ENCODE measurements around the gene SNX18. TPM values are rescaled to one million over a fixed set of nuclear protein-coding genes. Genes with fewer than 3 reads are reported as not detected.
A peak's percentile ranks its signal among the peaks of the same experiment; 100 is the strongest.
"Not testable (repeated sequence)": the region's sequence is repeated elsewhere in the genome, so short reads cannot be mapped to it uniquely, and the experiment has no call there.

SNX18 gene
- total RNA-seq, 1 donor from 2014 or later, result 22.3 TPM

DNA sequence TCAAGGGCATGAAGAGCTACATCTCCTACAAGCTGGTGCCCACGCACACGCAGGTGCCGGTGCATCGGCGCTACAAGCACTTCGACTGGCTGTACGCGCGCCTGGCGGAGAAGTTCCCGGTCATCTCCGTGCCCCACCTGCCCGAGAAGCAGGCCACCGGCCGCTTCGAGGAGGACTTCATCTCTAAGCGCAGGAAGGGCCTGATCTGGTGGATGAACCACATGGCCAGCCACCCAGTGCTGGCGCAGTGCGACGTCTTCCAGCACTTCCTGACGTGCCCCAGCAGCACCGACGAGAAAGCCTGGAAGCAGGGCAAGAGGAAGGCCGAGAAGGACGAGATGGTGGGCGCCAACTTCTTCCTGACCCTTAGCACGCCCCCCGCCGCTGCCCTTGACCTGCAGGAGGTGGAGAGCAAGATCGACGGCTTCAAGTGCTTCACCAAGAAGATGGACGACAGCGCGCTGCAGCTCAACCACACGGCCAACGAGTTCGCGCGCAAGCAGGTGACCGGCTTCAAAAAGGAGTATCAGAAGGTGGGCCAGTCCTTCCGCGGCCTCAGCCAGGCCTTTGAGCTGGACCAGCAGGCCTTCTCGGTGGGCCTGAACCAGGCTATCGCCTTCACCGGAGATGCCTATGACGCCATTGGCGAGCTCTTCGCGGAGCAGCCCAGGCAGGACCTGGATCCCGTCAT lies 1.4 kb downstream of the SNX18 start:
- ATAC-seq (no peak), DNase-seq (ENCODE audit: low spot score) (no peak)

DNA sequence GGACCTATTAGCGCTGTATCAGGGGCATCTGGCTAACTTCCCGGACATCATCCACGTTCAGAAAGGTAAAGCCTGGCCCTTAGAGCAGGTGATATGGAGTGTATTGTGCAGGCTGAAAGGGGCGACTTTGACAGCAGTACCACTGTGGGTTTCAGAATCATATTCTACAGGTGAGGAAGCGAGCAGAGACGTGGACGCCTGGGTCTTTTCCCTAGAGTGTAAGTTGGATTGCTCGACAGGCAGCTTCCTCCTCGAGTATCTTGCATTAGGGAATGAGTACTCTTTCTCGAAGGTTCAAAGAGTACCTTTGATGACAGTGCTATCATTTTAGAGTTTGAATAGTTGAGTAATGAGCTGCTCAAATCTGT lies 1.9 kb downstream of the SNX18 start:
- DNase-seq (ENCODE audit: low spot score) (no peak), ATAC-seq (no peak)

DNA sequence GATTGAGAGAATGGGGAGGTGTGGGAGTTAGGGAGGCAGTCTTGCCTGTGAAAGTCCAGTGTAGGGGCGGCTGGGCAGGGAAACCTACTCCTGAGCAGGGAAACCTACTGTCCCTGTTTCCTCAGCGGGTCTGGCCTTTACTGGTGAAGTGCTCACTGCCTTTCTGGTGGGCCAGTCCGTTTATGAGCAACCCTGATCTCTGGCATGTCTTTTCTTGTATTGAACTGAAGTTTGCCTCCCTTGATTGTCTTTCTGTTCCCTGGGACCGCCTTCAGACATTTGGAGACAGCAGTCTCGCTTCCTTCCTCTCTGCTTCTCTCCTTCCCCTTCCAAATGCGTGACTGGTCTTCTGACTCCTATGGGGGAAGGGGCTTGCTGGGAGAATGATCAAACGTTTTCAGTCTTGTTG lies 2.9 kb downstream of the SNX18 start:
- DNase-seq (ENCODE audit: low spot score), result no peak
- peak; percentile 5 for ATAC-seq

DNA sequence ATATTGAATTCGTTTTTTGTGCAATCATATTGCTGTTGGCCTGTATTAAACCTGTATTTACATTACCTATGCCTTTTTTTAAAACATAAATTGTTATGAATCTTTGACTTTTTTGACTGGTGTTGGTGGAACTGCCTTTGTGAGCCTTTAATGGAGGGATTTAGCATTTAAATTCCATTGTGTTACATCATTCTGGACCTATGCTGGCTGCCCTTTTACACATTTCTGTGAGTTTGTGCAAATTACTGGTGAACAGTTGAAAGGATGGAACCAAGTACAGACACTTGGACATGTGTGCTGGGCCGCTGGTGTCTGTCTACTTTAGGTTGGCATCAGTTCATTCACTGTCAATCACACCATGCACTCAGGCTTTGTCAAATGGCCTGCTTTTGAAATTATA lies 3.4 kb downstream of the SNX18 start:
- no peak for ATAC-seq

DNA sequence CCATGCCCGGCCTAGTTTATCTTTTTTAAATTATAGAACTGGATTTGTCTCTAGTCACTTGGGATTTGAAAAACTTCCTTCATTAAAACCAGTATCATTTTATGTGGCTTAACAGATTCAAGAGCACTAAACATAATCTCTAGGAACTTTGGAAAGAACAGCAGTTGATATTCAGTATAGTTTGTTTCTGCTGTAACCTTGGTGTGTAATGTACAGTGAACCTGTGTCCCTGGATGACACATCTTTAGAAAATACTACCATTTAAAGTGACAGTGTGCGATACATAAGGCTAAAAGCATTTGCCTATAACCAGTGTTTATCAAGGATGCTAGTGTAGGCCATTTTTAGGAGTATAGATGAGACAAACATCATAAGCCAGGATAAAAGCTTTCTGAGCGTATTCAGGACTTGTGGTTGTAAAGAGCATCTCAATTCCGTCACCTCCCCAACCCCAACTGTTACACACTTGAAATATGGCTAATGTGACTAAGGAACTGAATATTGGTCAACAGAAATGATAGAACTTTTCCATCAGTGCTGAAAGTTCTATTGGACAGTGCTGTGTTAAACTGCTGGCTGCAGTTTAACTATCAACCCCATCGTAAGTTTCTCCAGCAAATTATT lies 4.4 kb downstream of the SNX18 start:
- DNase-seq (ENCODE audit: low spot score), result no peak

More for the DNA sequence above, 3.4 kb downstream of the SNX18 start:
- DNase-seq (ENCODE audit: low spot score), result no peak

DNA sequence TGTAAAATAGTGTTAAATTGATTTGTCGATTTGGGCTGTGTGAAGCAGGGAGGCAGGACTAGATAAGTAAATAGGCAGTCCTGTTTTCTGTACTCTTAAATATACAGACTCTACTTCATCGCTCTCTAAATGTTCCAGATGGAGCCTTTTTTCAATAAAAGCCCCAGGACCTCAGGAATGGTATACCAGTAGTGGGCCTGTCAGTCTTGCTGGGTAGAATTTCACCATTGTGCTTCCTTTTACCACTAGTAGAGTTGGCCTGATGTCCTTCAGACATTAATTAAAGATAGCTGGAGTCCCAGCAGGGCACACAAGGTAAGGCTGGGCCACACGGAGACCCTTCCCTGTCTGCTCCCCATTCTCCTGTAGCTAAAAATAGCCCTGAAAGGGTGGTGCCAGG lies 6.0 kb downstream of the SNX18 start:
- ATAC-seq (peak; percentile 4), DNase-seq (ENCODE audit: low spot score) (no peak)

More for the DNA sequence above, 4.4 kb downstream of the SNX18 start:
- ATAC-seq, result no peak

DNA sequence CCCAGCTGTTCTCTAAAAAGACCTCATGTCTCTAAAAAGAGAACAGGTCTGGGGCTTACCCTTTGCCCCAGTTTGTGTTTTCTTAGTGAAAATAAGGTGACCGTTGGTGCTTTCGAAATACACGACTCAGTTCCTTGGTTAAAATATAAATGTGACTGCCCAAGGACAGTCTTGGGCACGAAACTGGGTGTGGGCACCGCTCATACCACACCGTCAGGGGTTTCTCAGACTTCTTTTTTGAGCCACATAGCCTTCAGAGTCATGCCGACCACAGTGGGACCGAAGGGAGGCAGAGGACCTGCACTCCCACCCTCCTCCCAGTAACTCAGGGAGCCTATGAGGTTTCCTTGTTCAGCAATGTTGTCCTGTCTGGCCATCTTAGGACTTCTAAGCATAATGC lies 6.5 kb downstream of the SNX18 start:
- DNase-seq (ENCODE audit: low spot score) (no peak), ATAC-seq (peak; percentile 4)

DNA sequence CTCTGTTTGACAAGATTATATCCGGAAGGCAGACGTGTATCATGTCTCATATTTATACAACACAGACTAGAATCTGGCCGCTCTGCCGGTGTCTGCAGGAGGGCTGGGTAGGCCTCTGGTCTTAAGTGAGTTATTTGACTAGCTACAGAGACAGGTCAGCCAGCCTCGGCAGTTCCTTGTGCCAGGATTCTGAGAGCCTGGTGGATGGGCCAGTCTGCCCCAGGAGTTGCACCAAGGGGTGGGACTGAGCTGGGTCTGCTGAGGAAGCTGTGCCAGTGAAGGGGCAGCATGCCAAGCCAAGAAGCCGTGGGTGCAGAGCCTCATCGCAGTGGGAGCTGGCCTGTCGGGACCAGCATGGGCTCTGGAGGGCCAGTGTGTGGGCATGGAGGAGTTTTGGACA lies 7.1 kb downstream of the SNX18 start:
- no peak for ATAC-seq
- no peak for DNase-seq (ENCODE audit: low spot score)

DNA sequence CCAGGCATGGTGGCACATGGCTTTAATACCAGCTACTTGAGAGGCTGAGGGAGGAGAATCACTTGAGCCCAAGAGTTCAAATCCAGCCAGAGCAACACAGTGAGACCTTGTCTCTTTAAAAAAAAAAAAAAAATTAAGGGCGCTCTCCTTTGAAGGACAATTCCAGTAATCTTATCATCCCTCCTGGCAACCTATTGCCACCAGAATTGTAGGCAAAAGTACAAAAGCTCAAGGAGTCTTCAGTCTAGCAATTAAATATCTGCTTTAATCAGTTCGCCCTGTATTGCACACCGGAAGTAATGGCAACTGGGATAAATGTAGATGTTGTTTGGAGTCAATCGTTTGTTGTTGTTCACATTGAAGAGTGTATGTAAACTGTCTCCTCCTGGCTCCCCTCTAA lies 7.7 kb downstream of the SNX18 start:
- no peak for DNase-seq (ENCODE audit: low spot score)
- no peak for ATAC-seq

DNA sequence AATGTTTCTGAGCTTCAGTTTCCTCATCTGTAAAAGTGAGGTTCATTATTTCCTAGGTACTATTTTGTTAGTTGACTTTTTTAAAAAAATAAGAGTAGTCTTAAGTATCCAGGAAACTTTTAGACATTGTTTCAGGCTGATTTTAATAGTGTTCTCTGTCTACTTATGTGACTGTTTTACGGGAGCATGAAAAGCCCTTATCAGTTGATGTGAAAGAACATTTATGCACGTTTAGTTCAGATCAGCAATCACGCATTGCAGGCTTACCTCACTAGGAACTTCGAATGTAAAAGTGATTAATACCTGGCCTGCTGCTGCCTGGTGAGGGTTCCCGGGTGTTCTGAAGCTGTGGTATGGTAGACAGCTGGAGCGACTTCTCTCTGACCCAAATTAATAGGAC lies 8.1 kb downstream of the SNX18 start:
- ATAC-seq (no peak), DNase-seq (ENCODE audit: low spot score) (no peak)

DNA sequence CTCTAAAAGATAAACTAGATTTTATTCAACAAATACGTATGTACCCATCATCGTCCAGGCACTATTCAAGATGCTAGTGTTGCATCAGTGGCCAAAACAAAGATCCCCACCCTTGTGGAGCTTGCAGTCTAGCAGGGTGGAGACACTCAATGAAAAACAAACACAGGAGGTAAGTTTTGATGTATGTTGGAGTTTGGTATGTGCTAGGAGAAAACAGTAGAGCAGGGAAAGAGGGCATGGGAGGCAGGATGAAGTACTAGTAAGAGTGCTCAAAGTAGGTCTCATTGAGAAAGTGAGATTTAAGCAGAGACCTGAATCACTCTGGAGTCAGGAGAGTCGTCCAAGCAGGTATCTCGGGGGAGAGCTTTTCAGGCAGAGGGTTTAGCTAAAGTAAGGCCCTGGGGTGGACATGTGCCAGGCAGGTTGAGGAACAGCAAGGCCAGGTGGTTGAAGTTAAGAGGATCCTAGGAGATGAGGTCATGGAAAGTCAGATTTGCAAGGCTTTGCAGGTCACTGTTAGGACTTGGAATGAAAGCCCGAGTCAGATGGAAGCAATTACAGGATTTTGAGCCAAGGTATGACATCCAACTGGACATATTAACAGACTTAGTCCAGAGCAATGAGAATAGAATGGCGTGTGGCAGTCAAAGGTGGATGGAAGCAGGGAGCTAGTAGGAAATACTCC lies 9.2 kb downstream of the SNX18 start:
- peak; percentile 15 for ATAC-seq
- no peak for DNase-seq (ENCODE audit: low spot score)

DNA sequence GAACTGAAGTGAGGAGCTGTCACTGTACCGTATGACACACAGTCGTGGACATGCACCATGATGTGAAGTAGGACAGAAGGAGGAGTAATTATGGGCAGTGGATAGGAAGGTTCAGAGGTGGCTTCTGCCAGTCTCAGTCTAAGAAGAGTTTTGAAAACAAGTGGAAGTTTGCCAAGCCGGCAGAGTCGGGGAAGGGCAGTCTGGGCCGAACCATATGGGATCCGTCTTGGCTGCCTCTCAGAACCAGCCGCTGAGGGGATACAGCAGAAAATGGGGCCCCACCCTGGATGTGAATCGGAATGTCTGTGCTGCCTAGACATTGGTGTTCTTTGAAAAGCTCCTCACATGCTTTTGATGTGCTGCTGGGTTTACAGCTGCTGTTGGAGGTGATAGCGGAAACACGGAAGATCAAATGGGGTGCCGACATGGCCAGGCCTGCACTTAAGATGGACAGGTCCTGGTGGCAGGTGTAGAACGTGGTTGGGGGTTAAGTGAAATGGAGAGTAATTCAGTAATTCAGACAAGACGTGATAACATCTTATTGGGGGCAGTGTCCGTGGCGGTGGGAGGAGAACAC lies 11.2 kb downstream of the SNX18 start:
- no peak for DNase-seq (ENCODE audit: low spot score)
- no peak for ATAC-seq

DNA sequence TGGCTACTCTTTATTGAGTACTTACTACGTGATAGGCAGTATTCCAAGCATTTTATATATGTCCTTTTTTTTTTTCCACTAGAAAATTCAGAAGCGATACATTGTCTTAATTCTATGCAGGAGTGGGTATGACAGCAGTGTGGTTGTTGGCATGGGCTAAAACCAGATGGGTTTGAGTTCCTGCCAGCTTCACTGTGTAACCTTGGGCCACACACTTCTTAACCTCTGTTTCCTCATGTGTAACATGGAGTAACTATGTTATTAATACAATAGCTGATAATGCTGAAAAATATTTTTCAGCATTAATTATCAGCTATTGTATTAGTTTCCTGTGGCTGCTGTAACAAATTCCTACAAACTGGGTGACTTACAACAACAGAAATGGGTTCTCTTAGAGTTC lies 12.0 kb downstream of the SNX18 start:
- DNase-seq (ENCODE audit: low spot score) (no peak), ATAC-seq (peak; percentile 49)

DNA sequence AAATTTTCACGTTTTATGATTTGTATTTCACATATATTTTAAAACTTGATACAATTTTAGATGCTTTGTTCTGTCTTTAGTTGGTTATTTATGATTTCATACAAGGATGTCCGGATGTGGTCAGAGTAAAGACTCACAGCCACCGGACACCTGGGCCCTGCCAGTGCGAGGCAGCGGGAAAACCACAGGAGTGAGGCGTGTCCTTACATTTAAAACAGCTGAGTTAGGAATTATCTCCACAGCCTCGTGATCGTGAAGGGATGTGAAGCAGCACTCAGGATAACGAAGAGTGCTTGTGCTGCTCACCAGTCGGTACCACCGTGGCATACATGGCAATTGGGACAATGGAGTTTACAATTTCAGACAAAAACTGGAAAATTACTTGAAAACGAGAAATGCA lies 14.0 kb downstream of the SNX18 start:
- no peak for ATAC-seq
- DNase-seq (ENCODE audit: low spot score), result no peak

DNA sequence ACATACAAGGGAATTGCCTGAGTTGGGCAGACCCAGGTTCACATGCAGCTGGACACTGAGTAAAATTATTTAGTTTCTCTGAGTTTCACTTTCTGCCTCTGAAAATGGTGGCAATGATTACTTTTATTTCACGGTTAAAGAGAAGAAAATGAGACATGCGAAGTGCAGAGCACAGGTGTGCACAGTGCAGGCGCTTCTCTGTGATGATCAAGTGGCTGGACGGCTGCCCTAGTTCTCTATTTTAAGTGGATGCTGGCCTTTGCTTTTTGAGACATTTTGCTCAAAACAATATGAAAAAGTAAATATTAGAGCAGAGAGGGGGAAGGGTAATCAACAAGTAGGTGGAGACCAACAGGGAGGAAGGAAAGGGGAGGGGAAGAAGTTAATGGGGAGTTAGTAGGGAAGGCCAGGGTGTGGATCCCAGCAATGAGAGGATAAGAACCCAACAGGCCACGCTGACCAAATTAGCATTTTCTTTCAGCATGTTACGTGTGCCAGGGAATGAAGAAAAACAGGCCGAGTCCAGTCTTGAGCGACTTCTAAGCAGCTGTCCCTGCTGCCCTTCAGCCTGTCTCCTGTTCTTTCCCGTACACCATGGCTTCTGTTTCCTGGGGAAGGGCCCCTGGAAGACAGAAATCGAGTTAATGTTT lies 16.1 kb downstream of the SNX18 start:
- DNase-seq (ENCODE audit: low spot score) (no peak), ATAC-seq (peak; percentile 32)

DNA sequence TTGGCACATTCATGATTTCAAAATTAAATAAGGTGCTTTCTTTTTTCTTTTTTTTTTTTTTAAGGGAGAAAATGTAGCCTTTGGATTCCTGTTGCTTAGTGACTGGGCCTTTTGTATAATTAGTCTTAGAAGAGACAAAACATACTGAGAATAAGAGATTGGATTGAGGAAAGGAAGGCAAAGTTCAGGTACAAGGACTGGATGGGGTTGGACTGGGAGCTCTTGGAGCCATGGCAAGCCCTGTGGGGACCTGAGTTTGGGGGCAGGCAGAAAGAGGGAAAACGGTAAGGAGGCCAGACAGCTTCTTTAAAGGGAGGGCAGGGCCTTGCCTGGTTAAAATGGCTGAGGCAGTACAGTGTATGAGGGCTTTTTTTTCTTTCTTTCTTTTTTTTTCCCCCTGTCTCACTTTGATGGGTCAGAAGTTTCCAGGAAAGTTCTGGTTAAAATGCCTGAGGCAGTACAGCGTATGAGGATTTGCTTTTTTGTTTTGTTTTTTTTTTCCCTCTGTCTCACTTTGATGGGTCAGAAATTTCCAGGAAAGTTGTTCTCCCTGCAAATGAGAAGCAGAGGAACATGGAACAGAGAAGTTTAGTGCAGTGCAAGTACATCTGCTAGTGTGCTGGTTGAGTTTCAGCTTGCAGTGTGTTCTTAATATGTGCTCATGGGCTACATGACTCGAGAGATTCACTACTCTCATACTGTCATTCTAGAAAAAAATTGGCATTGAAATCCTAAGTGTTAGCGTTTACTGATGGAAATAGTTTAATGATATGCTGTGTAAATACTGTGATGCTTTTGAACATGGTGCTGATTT lies 16.8 kb downstream of the SNX18 start:
- ATAC-seq (no peak), DNase-seq (ENCODE audit: low spot score) (no peak)

DNA sequence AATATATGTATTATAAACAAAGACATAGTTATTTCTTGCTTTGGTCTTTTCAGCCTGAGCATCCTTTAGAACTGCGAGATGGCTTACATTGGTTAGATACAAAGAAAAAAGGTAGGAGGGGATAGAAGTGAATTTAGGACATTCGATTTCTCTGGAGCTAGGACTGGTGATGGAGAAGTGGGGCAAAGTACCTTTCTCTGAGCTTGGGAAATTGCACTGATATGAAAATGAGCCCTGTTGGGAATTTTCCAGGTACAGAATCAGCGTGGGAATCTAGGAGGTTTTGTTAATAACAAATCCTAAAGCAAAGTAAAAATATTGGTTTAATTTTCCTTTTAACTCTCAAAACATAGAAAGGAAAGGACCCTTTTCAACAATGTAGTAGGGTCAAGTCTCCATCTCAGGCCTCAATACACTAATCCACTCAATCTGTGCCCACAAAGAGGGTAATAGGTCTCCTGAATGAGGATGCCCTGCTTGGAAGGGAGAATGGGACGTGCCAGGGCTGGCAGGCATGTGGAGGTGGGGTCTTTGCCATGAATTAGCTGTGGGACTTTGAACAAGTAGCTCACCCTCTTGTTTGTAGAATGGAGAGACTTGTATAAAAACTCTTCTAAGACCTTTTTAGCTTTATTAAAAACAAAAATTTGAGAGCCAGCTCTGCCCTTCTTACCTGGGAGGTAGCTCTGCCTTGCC lies 17.7 kb downstream of the SNX18 start:
- peak; percentile 68 for DNase-seq (ENCODE audit: low spot score)
- ATAC-seq, result peak; percentile 90

DNA sequence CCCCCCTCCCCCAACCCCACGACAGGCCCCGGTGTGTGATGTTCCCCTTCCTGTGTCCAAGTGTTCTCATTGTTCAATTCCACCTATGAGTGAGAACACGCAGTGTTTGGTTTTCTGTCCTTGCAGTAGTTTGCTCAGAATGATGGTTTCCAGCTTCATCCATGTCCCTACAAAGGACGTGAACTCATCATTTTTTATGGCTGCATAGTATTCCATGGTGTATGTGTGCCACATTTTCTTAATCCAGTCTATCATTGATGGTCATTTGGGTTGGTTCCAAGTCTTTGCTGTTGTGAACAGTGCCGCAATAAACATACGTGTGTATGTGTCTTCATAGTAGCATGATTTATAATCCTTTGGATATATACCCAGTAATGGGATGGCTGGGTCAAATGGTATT lies 18.8 kb downstream of the SNX18 start:
- DNase-seq (ENCODE audit: low spot score); ATAC-seq: not testable (repeated sequence)

DNA sequence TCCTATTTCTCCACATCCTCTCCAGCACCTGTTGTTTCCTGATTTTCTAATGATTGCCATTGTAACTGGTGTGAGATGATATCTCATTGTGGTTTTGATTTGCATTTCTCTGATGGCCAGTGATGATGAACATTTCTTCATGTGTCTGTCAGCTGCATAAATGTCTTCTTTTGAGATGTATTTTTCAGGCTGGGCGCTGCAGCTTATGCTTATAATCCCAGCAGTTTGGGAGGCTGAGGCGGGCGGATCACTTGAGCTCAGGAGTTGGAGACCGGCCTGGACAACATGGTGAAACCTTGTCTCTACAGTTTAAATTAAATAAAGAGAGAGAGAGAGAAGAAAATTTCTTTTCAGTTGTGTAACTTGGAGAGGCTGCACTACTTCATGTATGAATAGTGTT lies 19.3 kb downstream of the SNX18 start:
- DNase-seq (ENCODE audit: low spot score); ATAC-seq: not testable (repeated sequence)

DNA sequence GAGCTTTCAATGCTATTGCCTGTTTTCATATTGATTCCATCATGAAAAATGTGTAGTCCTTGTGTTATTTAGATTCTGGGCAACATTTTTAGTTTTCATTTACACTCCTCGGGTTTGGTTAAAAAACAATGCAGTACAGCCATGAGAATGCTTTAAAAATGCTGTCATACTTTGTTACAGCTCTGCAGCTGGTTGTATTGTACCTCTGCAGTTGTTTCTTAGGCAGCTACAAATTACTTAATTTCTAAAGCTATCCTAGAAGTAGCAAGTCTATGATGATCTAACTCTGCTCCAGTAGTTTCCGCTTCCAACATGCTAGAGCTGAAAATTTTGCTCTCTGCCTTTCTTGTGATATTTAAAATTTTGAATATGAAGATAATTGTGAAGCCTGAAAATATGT lies 20.2 kb downstream of the SNX18 start:
- DNase-seq (ENCODE audit: low spot score) (no peak), ATAC-seq (no peak)
